H1 (cell line): ENCODE results near the gene ACSF3. TPM values are rescaled to one million over a fixed set of nuclear protein-coding genes. Genes with fewer than 3 reads are reported as not detected.

Source experiments
- CTCF ChIA-PET: fragments of 300-600 bp; sonication (Branson Sonifier 250); formaldehyde crosslinking; loops from one replicate; lab custom pipeline; 2021; ENCODE audit not compliant: partially characterized antibody; lab: Charles Lee
- POLR2A ChIA-PET: fragments of 300-600 bp; sonication (Branson Sonifier 250); formaldehyde crosslinking; loops from one replicate; lab custom pipeline; 2021; ENCODE audit warnings: inconsistent platforms; ENCODE audit not compliant: partially characterized antibody; lab: Charles Lee
- DNase-seq, 2 experiments: peaks; one replicate each; pipeline versions ENCODE4 v3.0.0 to v3.0.0-alpha.2; 2010 to 2022; ENCODE audit warnings: low spot score in 2 of 2, low read depth in 1 of 2, mixed read lengths in 1 of 2
- FAIRE-seq: peaks from 2 replicates; lab custom pipeline; 2011; peaks lifted over from hg19 to GRCh38; lab: Jason Lieb, UNC
- H2AFZ ChIP-seq: 2 replicates; pipeline ENCODE4 v1.8.1; 2012; ENCODE audit warnings: low read length, inconsistent platforms
- H2AK5ac ChIP-seq: 2 replicates; pipeline ENCODE4 v1.6.1; 2013; ENCODE audit warnings: low read depth, low read length
- H2BK120ac ChIP-seq: replicated peaks from 2 replicates; pipeline ENCODE3; 2013; ENCODE audit warnings: low read depth, low read length, inconsistent platforms
- H2BK12ac ChIP-seq: 2 replicates; pipeline ENCODE4 v1.6.1; 2013; ENCODE audit warnings: low read depth, low read length
- H2BK15ac ChIP-seq: 2 replicates; pipeline ENCODE4 v1.6.1; 2013; ENCODE audit warnings: low read length
- H2BK20ac ChIP-seq: 2 replicates; pipeline ENCODE4 v1.6.1; 2013; ENCODE audit warnings: low read length
- H2BK5ac ChIP-seq: 2 replicates; pipeline ENCODE4 v1.6.1; 2013; ENCODE audit warnings: low read depth, low read length
- H3K14ac ChIP-seq: 2 replicates; pipeline ENCODE4 v1.6.1; 2013; ENCODE audit warnings: inconsistent platforms; ENCODE audit not compliant: insufficient read length
- H3K18ac ChIP-seq: 2 replicates; pipeline ENCODE4 v1.6.1; 2013; ENCODE audit warnings: low read length; ENCODE audit errors: extremely low read depth
- H3K23ac ChIP-seq: 2 replicates; pipeline ENCODE4 v1.6.1; 2013; ENCODE audit warnings: inconsistent platforms; ENCODE audit not compliant: insufficient read length
- H3K23me2 ChIP-seq: 2 replicates; pipeline ENCODE4 v1.6.1; 2013; ENCODE audit warnings: low read depth, low read length
- H3K27ac ChIP-seq: 2 replicates; pipeline ENCODE4 v1.6.1; 2011; ENCODE audit warnings: low read depth, low read length, inconsistent platforms
- H3K27me3 ChIP-seq, 4 experiments: replicated peaks in 1 of 4; 1 replicate in 1 of 4; 2 replicates in 3 of 4; pipeline versions ENCODE4 v1.6.1 to v1.8.1; 2011 to 2013; ENCODE audit warnings: low read length in 3 of 4, mild to moderate bottlenecking in 3 of 4, inconsistent platforms in 2 of 4, mixed read lengths in 2 of 4, moderate library complexity in 1 of 4; ENCODE audit not compliant: control insufficient read depth in 3 of 4, insufficient read depth in 3 of 4; ENCODE audit errors: extremely low read depth in 1 of 4
- H3K36me3 ChIP-seq, 4 experiments: 2 replicates each; pipeline versions ENCODE4 v1.6.1 to v1.8.1; 2011 to 2013; ENCODE audit warnings: mild to moderate bottlenecking in 4 of 4, low read length in 3 of 4, moderate library complexity in 2 of 4, control low read depth in 1 of 4, inconsistent platforms in 1 of 4; ENCODE audit not compliant: insufficient read depth in 4 of 4, control insufficient read depth in 2 of 4
- H3K4ac ChIP-seq: replicated peaks from 2 replicates; pipeline ENCODE3; 2013; ENCODE audit warnings: low read length, low read depth, mixed read lengths, inconsistent platforms; ENCODE audit not compliant: insufficient read length
- H3K4me1 ChIP-seq, 4 experiments: replicated peaks in 1 of 4; 1 replicate in 1 of 4; 2 replicates in 3 of 4; pipeline versions ENCODE4 v1.6.1 to v1.8.1; 2011 to 2013; ENCODE audit warnings: low read length in 3 of 4, inconsistent platforms in 2 of 4, mixed read lengths in 1 of 4; ENCODE audit not compliant: insufficient read depth in 4 of 4, control insufficient read depth in 3 of 4
- H3K4me2 ChIP-seq, 2 experiments: 2 replicates each; pipeline versions ENCODE4 v1.6.1 to v1.8.1; 2011 to 2013; ENCODE audit warnings: low read depth in 2 of 2, low read length in 2 of 2, control low read depth in 1 of 2, inconsistent platforms in 1 of 2, mild to moderate bottlenecking in 1 of 2; ENCODE audit not compliant: insufficient read depth in 1 of 2
- H3K4me3 ChIP-seq, 4 experiments: fragments of 200-600, 300-600 bp in 1 of 4; sonication (generic), shearing (Covaris generic), sonication (Bioruptor Twin) in 1 of 4; 2 replicates each; pipeline versions ENCODE4 v1.5.1 to v1.8.1; 2011 to 2016; ENCODE audit warnings: low read length in 4 of 4, low read depth in 3 of 4, control low read depth in 2 of 4, inconsistent platforms in 2 of 4, mild to moderate bottlenecking in 2 of 4, mixed read lengths in 1 of 4, moderate library complexity in 1 of 4; ENCODE audit not compliant: insufficient read depth in 2 of 4; ENCODE audit errors: extremely low read depth in 1 of 4
- H3K56ac ChIP-seq: replicated peaks from 2 replicates; pipeline ENCODE3; 2013; ENCODE audit warnings: low read depth, mild to moderate bottlenecking, mixed read lengths, low read length, inconsistent platforms; ENCODE audit not compliant: insufficient read length
- H3K79me1 ChIP-seq: 2 replicates; pipeline ENCODE4 v1.6.1; 2013; ENCODE audit warnings: low read depth, low read length, control low read depth
- H3K79me2 ChIP-seq, 2 experiments: 2 replicates each; pipeline versions ENCODE4 v1.6.1 to v1.8.1; 2012 to 2013; ENCODE audit warnings: low read length in 2 of 2, mild to moderate bottlenecking in 2 of 2, inconsistent platforms in 1 of 2; ENCODE audit not compliant: insufficient read depth in 2 of 2, control insufficient read depth in 1 of 2
- H3K9ac ChIP-seq, 4 experiments: replicated peaks in 1 of 4; 1 replicate in 1 of 4; 2 replicates in 3 of 4; pipeline versions ENCODE4 v1.6.1 to v1.8.1; 2011 to 2013; ENCODE audit warnings: low read depth in 3 of 4, low read length in 3 of 4, control low read depth in 2 of 4, mild to moderate bottlenecking in 2 of 4, moderate library complexity in 2 of 4, inconsistent platforms in 1 of 4; ENCODE audit errors: extremely low read depth in 1 of 4
- H3K9me3 ChIP-seq, 2 experiments: 2 replicates each; pipeline versions ENCODE4 v1.6.1 to v1.8.1; 2012 to 2013; ENCODE audit warnings: mild to moderate bottlenecking in 2 of 2, moderate library complexity in 2 of 2, control low read depth in 1 of 2, inconsistent platforms in 1 of 2, low read depth in 1 of 2, low read length in 1 of 2, mixed read lengths in 1 of 2; ENCODE audit not compliant: insufficient read depth in 2 of 2
- H4K20me1 ChIP-seq, 2 experiments: replicated peaks in 1 of 2; 2 replicates each; pipeline versions ENCODE3 to v1.8.1; 2011 to 2013; ENCODE audit warnings: inconsistent platforms in 2 of 2, low read length in 2 of 2, mild to moderate bottlenecking in 1 of 2; ENCODE audit not compliant: insufficient read depth in 2 of 2, control insufficient read depth in 1 of 2
- H4K5ac ChIP-seq: 2 replicates; pipeline ENCODE4 v1.6.1; 2013; ENCODE audit warnings: low read length, low read depth, mixed read lengths, inconsistent platforms; ENCODE audit not compliant: insufficient read length
- H4K8ac ChIP-seq: 2 replicates; pipeline ENCODE4 v1.8.0; 2013; ENCODE audit warnings: mild to moderate bottlenecking, moderate library complexity, low read length, inconsistent platforms; ENCODE audit not compliant: insufficient read depth; ENCODE audit errors: extremely low read depth
- H4K91ac ChIP-seq: replicated peaks from 2 replicates; pipeline ENCODE3; 2013; ENCODE audit warnings: low read length, mixed read lengths, inconsistent platforms; ENCODE audit not compliant: insufficient read length
- ATF3 ChIP-seq: IDR thresholded peaks from 2 replicates; pipeline ENCODE4 v1.6.1; 2011; ENCODE audit warnings: low read depth, mild to moderate bottlenecking, low read length; ENCODE audit not compliant: insufficient read depth
- BRCA1 ChIP-seq: IDR thresholded peaks from 2 replicates; pipeline ENCODE4 v1.6.1; 2012; ENCODE audit warnings: low read depth, low read length, improper control_type of control experiment
- CEBPB ChIP-seq: IDR thresholded peaks from 2 replicates; pipeline ENCODE4 v1.6.1; 2012; ENCODE audit warnings: low read depth, low read length
- CREB1 ChIP-seq: IDR thresholded peaks from 2 replicates; pipeline ENCODE4 v1.6.1; 2012; ENCODE audit warnings: inconsistent platforms
- EGR1 ChIP-seq: IDR thresholded peaks from 2 replicates; pipeline ENCODE4 v1.6.1; 2011; ENCODE audit warnings: low read depth, low read length, borderline replicate concordance
- GTF2F1 ChIP-seq: IDR thresholded peaks from 2 replicates; pipeline ENCODE4 v1.6.1; 2012; ENCODE audit warnings: low read depth, low read length, improper control_type of control experiment, borderline replicate concordance
- HDAC2 ChIP-seq, 2 experiments: fragments of 300-600 bp in 1 of 2; sonication (generic) in 1 of 2; IDR thresholded peaks; 2 replicates each; pipeline ENCODE4 v1.6.1; 2011 to 2012; ENCODE audit warnings: low read depth in 2 of 2, low read length in 2 of 2, mild to moderate bottlenecking in 2 of 2, moderate library complexity in 2 of 2, borderline replicate concordance in 1 of 2, inconsistent platforms in 1 of 2
- RBBP5 ChIP-seq: IDR thresholded peaks from 2 replicates; pipeline ENCODE4 v1.7.1; 2012; ENCODE audit warnings: low read depth, mild to moderate bottlenecking, inconsistent platforms, low read length, moderate library complexity, borderline replicate concordance
- SP1 ChIP-seq: IDR thresholded peaks from 2 replicates; pipeline ENCODE4 v1.6.1; 2011; ENCODE audit warnings: low read depth, low read length
- SUZ12 ChIP-seq: fragments of 200-600 bp; sonication (generic); IDR thresholded peaks from 2 replicates; pipeline ENCODE4 v1.6.1; 2012; ENCODE audit warnings: mild to moderate bottlenecking, inconsistent platforms, low read length, moderate library complexity, mixed read lengths
- YY1 ChIP-seq: IDR thresholded peaks from 2 replicates; pipeline ENCODE4 v1.6.1; 2011; ENCODE audit warnings: low read depth, mild to moderate bottlenecking, low read length
- WGBS, 2 experiments: shearing (Covaris generic) in 1 of 2; methylation state at CpG; one replicate each; pipeline versions ENCODE4 v1.1.6 to v1.1.7; 2013 to 2015; ENCODE audit warnings: low lambda C conversion rate in 2 of 2, mixed read lengths in 2 of 2, inconsistent platforms in 1 of 2, low coverage in 1 of 2, missing lambda C conversion rate in 1 of 2; ENCODE audit not compliant: insufficient replicate concordance in 2 of 2, insufficient coverage in 1 of 2, insufficient read length in 1 of 2; ENCODE audit errors: extremely low coverage in 1 of 2, missing lambda C conversion rate in 1 of 2; 5-methylcytosine and 5-hydroxymethylcytosine counted together
- polyA plus RNA-seq, 7 experiments: library from polyadenylated mRNA; depleted of rRNA in 3 of 7; stranded (reverse) in 5 of 7; unstranded in 2 of 7; fragments of >200 nt in 5 of 7; fragments of 200-250 nt in 2 of 7; gene quantifications; 1 replicate in 5 of 7; 2 replicates in 1 of 7; 4 replicates in 1 of 7; pipeline versions ENCODE4 v1.2.1 to v1.2.3, GENCODE V29; 2011 to 2013; ENCODE audit warnings: missing spikeins in 2 of 7, mixed read lengths in 2 of 7
- total RNA-seq: library from RNA; stranded (reverse); fragmentation: NEBNext Ultra II Directional; extraction: Animal tissue kit (Norgen Biotek cat#: 25700); gene quantifications from 2 replicates; pipeline ENCODE4 v1.2.1, GENCODE V29; 2021

The ACSF3 gene
- total and polyA plus RNA-seq, 2 of the 8 experiments (the other 6 are each of a cell fraction or from before 2014, with no cell fraction given) = 15.6 to 22.9 TPM

- Histone ChIP-seq H3K4me1 (no peaks in the 10 kb centered on the region), H2BK15ac (no peak overlapping the region), H3K9ac (no peak overlapping the region), H3K79me1 (no peaks in the 10 kb centered on the region), H2BK120ac (no peak overlapping the region), H3K23ac (no peak overlapping the region), H3K36me3 (no peaks in the 10 kb centered on the region), H2BK12ac (no peak overlapping the region), H3K4me2 (no peak overlapping the region), H3K4me3 (no peak overlapping the region), H3K23me2 (no peaks in the 10 kb centered on the region), H3K14ac (no peak overlapping the region), H3K4ac (no peak overlapping the region), H3K9me3 (peaks cover 33 to 40% of the 10 kb centered on the region in 2 experiments), H4K91ac (no peak overlapping the region), H2AK5ac (no peak overlapping the region), H2BK5ac (no peak overlapping the region), H2AFZ (no peak overlapping the region), H4K8ac (no peak overlapping the region), H2BK20ac (no peak overlapping the region), H3K27ac (no peak overlapping the region), H4K5ac (no peak overlapping the region), H3K79me2 (no peaks in the 10 kb centered on the region), H3K18ac (no peak overlapping the region), H3K56ac (no peak overlapping the region), H3K27me3 (no peaks in the 10 kb centered on the region), H4K20me1 (no peaks in the 10 kb centered on the region)
- DNase-seq (no peak), FAIRE-seq (no peak)
- WGBS, 2 experiments = 87% methylated on average over 8 of the region's 8 CpGs; no CpG with 5 or more reads in 1 of the 2 experiments
- TF ChIP-seq HDAC2 (IDR thresholded peaks at IDR 0.05; ENCODE audit: borderline replicate concordance in 1 of 2, low read depth in 2 of 2, low read length in 2 of 2) (no peak), GTF2F1 (no peak), YY1 (no peak), SP1 (no peak), SUZ12 (no peak), CREB1 (no peak), ATF3 (no peak), CEBPB (no peak), BRCA1 (no peak), EGR1 (no peak), RBBP5 (no peak)
- ChIA-PET POLR2A (no interaction called here), CTCF (interaction anchor here (0.6 kb wide), 1 partner anchor 90 kb away, joined by 3 read pairs; no protein-coding TSS in a partner anchor)
Measured at GRCh38 chr16:89078172-89078571, 15.5 kb upstream of the ACSF3 start.
